Fibroblast of lung (primary cell): ENCODE results near the gene TENM3. TPM values are rescaled to one million over a fixed set of nuclear protein-coding genes. Genes with fewer than 3 reads are reported as not detected.

Experiments used
- DNase-seq, 2 donors: peaks; one replicate each; pipeline versions ENCODE4 v3.0.0 to v3.0.0-alpha.2; 2010; ENCODE audit warnings: low read depth in 2 of 2
- H2AFZ ChIP-seq: 2 replicates; pipeline ENCODE4 v1.5.1; 2012; ENCODE audit warnings: low read length, control low read depth, inconsistent platforms
- H3K27ac ChIP-seq: 2 replicates; pipeline ENCODE4 v1.5.1; 2011; ENCODE audit warnings: low read length, control low read depth; ENCODE audit not compliant: insufficient read depth
- H3K27me3 ChIP-seq: 2 replicates; pipeline ENCODE4 v1.5.1; 2011; ENCODE audit warnings: mild to moderate bottlenecking, low read length; ENCODE audit not compliant: control insufficient read depth, insufficient read depth
- H3K36me3 ChIP-seq: 2 replicates; pipeline ENCODE4 v1.5.1; 2011; ENCODE audit warnings: low read length; ENCODE audit not compliant: control insufficient read depth, insufficient read depth
- H3K4me1 ChIP-seq: 2 replicates; pipeline ENCODE4 v1.5.1; 2011; ENCODE audit warnings: low read length; ENCODE audit not compliant: control insufficient read depth, insufficient read depth; ENCODE audit errors: extremely low read depth
- H3K4me2 ChIP-seq: 2 replicates; pipeline ENCODE4 v1.5.1; 2011; ENCODE audit warnings: low read length, control low read depth; ENCODE audit not compliant: insufficient read depth; ENCODE audit errors: extremely low read depth
- H3K4me3 ChIP-seq, 4 experiments: fragments of 200-600 bp in 1 of 4; sonication (generic) in 1 of 4; replicated peaks in 1 of 4; 2 replicates each; pipeline ENCODE4 v1.5.1; 2011 to 2016; ENCODE audit warnings: low read length in 4 of 4, low read depth in 3 of 4, mild to moderate bottlenecking in 3 of 4, control low read depth in 2 of 4, inconsistent platforms in 1 of 4, mixed read lengths in 1 of 4; ENCODE audit not compliant: insufficient read depth in 1 of 4; ENCODE audit errors: control extremely low read depth in 1 of 4
- H3K79me2 ChIP-seq: 2 replicates; pipeline ENCODE4 v1.5.1; 2012; ENCODE audit warnings: mild to moderate bottlenecking, low read length, inconsistent platforms; ENCODE audit not compliant: control insufficient read depth, insufficient read depth
- H3K9ac ChIP-seq: 2 replicates; pipeline ENCODE4 v1.5.1; 2011; ENCODE audit warnings: mild to moderate bottlenecking, low read length, control low read depth; ENCODE audit not compliant: insufficient read depth
- H3K9me3 ChIP-seq: 2 replicates; pipeline ENCODE4 v1.5.1; 2012; ENCODE audit warnings: low read depth, low read length; ENCODE audit not compliant: control insufficient read depth, insufficient read depth
- H4K20me1 ChIP-seq: 2 replicates; pipeline ENCODE4 v1.5.1; 2011; ENCODE audit warnings: low read length; ENCODE audit not compliant: control insufficient read depth, insufficient read depth; ENCODE audit errors: extremely low read depth
- EZH2 ChIP-seq: IDR thresholded peaks from 2 replicates; pipeline ENCODE4 v1.5.1; 2012; ENCODE audit warnings: low read length, control low read depth, mild to moderate bottlenecking; ENCODE audit errors: missing control alignments
- polyA plus RNA-seq, 2 donors: library from polyadenylated mRNA; depleted of rRNA in 1 of 2; stranded (reverse) in 1 of 2; unstranded in 1 of 2; fragments of >200 nt; gene quantifications; 2 replicates each; pipeline ENCODE4 v1.2.1, GENCODE V29; 2011 to 2012; ENCODE audit warnings: missing spikeins in 1 of 2
- total RNA-seq: library from RNA; depleted of rRNA; stranded (reverse); fragments of >200 nt; gene quantifications from 2 replicates; pipeline ENCODE4 v1.2.1, GENCODE V29; 2014
- TF ChIP-seq, protein P1 (sequence below), 2 donors: IDR thresholded peaks in 1 of 2; conservative IDR thresholded peaks in 1 of 2; 1 replicate in 1 of 2; 2 replicates in 1 of 2; pipeline ENCODE4 v1.5.1; 2011 to 2012; ENCODE audit warnings: low read length in 2 of 2, control low read depth in 1 of 2, inconsistent platforms in 1 of 2, low read depth in 1 of 2, mild to moderate bottlenecking in 1 of 2

The TENM3 gene
- total and polyA plus RNA-seq, 2 donors (not counting 1 experiment from before 2014, with no cell fraction given), result 2.7 to 3.6 TPM

DNA sequence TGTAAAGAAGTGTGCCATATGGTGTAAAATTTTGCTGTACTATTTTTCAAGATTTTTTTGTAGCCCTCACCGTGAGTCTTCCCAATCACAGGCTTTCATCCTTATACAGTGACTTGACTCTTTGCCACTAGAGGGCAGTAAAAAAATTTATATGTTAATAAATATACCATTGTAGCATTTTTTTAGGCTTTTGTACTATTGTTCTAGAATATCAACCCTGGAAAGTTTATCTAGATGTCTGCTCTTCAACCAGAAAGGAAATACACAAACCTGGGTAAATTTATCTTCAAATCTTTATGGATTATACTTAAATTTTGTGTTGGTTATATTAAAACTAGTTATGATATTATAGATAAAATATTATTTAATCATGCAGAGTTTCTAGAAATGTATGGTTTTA lies 235.3 kb downstream of the TENM3 start:
- no peaks in the 10 kb centered on the region for H3K27me3 ChIP-seq
- no peak overlapping the region for H3K4me2 ChIP-seq
- no peaks in the 10 kb centered on the region for H3K4me1 ChIP-seq
- H4K20me1 ChIP-seq, result no peaks in the 10 kb centered on the region
- H3K9me3 ChIP-seq, result no peaks in the 10 kb centered on the region
- no peak for TF ChIP-seq EZH2
- TF ChIP-seq, protein P1, sequence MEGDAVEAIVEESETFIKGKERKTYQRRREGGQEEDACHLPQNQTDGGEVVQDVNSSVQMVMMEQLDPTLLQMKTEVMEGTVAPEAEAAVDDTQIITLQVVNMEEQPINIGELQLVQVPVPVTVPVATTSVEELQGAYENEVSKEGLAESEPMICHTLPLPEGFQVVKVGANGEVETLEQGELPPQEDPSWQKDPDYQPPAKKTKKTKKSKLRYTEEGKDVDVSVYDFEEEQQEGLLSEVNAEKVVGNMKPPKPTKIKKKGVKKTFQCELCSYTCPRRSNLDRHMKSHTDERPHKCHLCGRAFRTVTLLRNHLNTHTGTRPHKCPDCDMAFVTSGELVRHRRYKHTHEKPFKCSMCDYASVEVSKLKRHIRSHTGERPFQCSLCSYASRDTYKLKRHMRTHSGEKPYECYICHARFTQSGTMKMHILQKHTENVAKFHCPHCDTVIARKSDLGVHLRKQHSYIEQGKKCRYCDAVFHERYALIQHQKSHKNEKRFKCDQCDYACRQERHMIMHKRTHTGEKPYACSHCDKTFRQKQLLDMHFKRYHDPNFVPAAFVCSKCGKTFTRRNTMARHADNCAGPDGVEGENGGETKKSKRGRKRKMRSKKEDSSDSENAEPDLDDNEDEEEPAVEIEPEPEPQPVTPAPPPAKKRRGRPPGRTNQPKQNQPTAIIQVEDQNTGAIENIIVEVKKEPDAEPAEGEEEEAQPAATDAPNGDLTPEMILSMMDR (conservative IDR thresholded peaks at IDR 0.05 in 1 of 2, IDR thresholded peaks at IDR 0.05 in 1 of 2; ENCODE audit: low read depth in 1 of 2, low read length in 2 of 2), result peak; percentile 43 to 61
- no peaks in the 10 kb centered on the region for H3K36me3 ChIP-seq
- H3K27ac ChIP-seq, result no peak overlapping the region
- no peak overlapping the region for H3K9ac ChIP-seq
- H2AFZ ChIP-seq, result no peak overlapping the region
- peak; percentile 28 to 73 for DNase-seq
- no peak overlapping the region for H3K4me3 ChIP-seq
- no peaks in the 10 kb centered on the region for H3K79me2 ChIP-seq

DNA sequence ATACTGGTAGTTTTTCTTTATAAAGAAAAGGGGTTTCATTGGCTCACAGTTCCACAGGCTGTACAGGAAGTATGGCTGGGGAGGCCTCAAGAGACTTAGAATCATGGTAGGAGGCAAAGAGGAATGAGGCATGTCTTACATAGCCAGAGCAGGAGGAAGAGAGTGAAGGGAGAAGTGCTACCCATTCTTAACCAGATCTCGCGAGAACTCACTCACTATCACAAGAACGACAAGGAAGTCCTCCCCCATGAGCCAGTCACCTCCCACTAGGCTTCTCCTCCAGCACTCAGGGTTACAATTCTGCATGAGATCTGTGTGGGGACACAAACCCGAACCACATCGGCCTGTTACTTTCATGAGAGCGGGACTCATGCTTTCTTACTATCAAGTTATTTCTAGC lies 240.5 kb downstream of the TENM3 start:
- H3K27ac ChIP-seq, result no peak overlapping the region
- H3K36me3 ChIP-seq, result no peaks in the 10 kb centered on the region
- H3K9me3 ChIP-seq, result no peaks in the 10 kb centered on the region
- H3K9ac ChIP-seq, result no peak overlapping the region
- H3K79me2 ChIP-seq, result no peaks in the 10 kb centered on the region
- H3K4me2 ChIP-seq, result no peak overlapping the region
- no peak for TF ChIP-seq EZH2
- TF ChIP-seq, protein P1 (conservative IDR thresholded peaks at IDR 0.05 in 1 of 2, IDR thresholded peaks at IDR 0.05 in 1 of 2; ENCODE audit: low read depth in 1 of 2, low read length in 2 of 2), result no peak
- no peak overlapping the region for H3K4me3 ChIP-seq
- H3K27me3 ChIP-seq, result no peaks in the 10 kb centered on the region
- no peaks in the 10 kb centered on the region for H4K20me1 ChIP-seq
- no peak for DNase-seq
- H3K4me1 ChIP-seq, result no peaks in the 10 kb centered on the region
- no peak overlapping the region for H2AFZ ChIP-seq

DNA sequence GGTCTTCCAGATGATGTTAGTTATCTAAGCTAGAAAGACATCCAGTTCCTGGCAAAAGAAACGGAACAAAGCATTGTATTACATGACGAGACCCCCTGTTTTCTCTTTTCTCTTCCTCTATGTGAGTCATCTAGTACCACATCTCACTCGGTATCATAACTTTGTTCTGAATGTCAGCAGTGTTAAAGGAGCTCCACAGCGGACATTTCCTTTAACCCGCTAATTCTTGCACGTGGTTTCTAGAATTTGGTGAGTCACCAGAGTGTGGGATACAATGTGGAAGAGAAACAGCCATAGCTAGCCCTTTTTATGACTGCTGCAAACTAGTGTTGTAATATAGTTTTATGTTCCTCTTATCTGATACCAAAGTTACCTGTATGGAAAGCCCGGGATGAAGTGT lies 243.7 kb downstream of the TENM3 start:
- no peak overlapping the region for H3K27ac ChIP-seq
- no peak for TF ChIP-seq EZH2
- TF ChIP-seq, protein P1 (conservative IDR thresholded peaks at IDR 0.05 in 1 of 2, IDR thresholded peaks at IDR 0.05 in 1 of 2; ENCODE audit: low read depth in 1 of 2, low read length in 2 of 2), result no peak
- no peaks in the 10 kb centered on the region for H3K4me1 ChIP-seq
- no peaks in the 10 kb centered on the region for H3K27me3 ChIP-seq
- no peaks in the 10 kb centered on the region for H3K9me3 ChIP-seq
- H3K79me2 ChIP-seq, result no peaks in the 10 kb centered on the region
- peak; percentile 11 to 44 for DNase-seq
- no peak overlapping the region for H3K9ac ChIP-seq
- no peak overlapping the region for H3K4me3 ChIP-seq
- H2AFZ ChIP-seq, result no peak overlapping the region
- H3K36me3 ChIP-seq, result no peaks in the 10 kb centered on the region
- no peak overlapping the region for H3K4me2 ChIP-seq
- no peaks in the 10 kb centered on the region for H4K20me1 ChIP-seq
